A549 (cell line): ENCODE data around the gene CDK18.

Experiments used
- BHLHE40 ChIP-seq: IDR thresholded peaks from 2 replicates; pipeline ENCODE4 v1.6.1; 2012; ENCODE audit warnings: low read depth, low read length, inconsistent platforms
- EHMT2 ChIP-seq: fragments of 200-600 bp; sonication (generic); IDR thresholded peaks from 2 replicates; pipeline ENCODE4 v1.6.1; 2016; ENCODE audit warnings: antibody characterized with exemption, low read depth, mild to moderate bottlenecking, moderate library complexity
- EP300 ChIP-seq, 2 experiments: fragments of >200 bp; sonication (Bioruptor Twin); formaldehyde crosslinking; IDR thresholded peaks; 2 replicates in 1 of 2; 3 replicates in 1 of 2; pipeline ENCODE4 v1.6.1; 2016 to 2017
- HOXA7 ChIP-seq: fragments of 250-450 bp; sonication (Bioruptor Pico); IDR thresholded peaks from 2 replicates; pipeline ENCODE4 v1.5.0; 2020; ENCODE audit warnings: mild to moderate bottlenecking, moderate library complexity
- JUN ChIP-seq, 2 experiments: fragments of >200 bp; sonication (Bioruptor Twin); formaldehyde crosslinking; IDR thresholded peaks; 2 replicates in 1 of 2; 3 replicates in 1 of 2; pipeline ENCODE4 v1.6.1; 2016 to 2017
- MAFK ChIP-seq: fragments of 450-650 bp; IDR thresholded peaks from 2 replicates; pipeline ENCODE4 v1.6.1; 2014; ENCODE audit not compliant: partially characterized antibody
- MAX ChIP-seq: IDR thresholded peaks from 2 replicates; pipeline ENCODE4 v1.6.1; 2012
- MAZ ChIP-seq: fragments of 150-350 bp; IDR thresholded peaks from 2 replicates; pipeline ENCODE4 v1.6.1; 2014; ENCODE audit warnings: antibody characterized with exemption, low read depth, low read length, borderline replicate concordance
- RAD21 ChIP-seq, 2 experiments: fragments of >200 bp in 1 of 2; sonication (Bioruptor Twin) in 1 of 2; formaldehyde crosslinking in 1 of 2; IDR thresholded peaks in 1 of 2; conservative IDR thresholded peaks in 1 of 2; 2 replicates in 1 of 2; 3 replicates in 1 of 2; pipeline ENCODE4 v1.6.1; 2012 to 2018; ENCODE audit warnings: inconsistent platforms in 1 of 2
- RFX5 ChIP-seq: fragments of 450-650 bp; IDR thresholded peaks from 2 replicates; pipeline ENCODE4 v1.7.1; 2014; ENCODE audit warnings: antibody characterized with exemption, mild to moderate bottlenecking, moderate library complexity
- RNF2 ChIP-seq: fragments of 200-600 bp; sonication (generic); IDR thresholded peaks from 2 replicates; pipeline ENCODE4 v1.6.1; 2016; ENCODE audit warnings: low read depth, mild to moderate bottlenecking, antibody characterized with exemption, moderate library complexity, borderline replicate concordance
- TF ChIP-seq, protein P1 (sequence below): fragments of >200 bp; sonication (Bioruptor Twin); formaldehyde crosslinking; IDR thresholded peaks from 3 replicates; pipeline ENCODE4 v1.5.1; 2016
- TF ChIP-seq, protein P2 (sequence below): fragments of >200 bp; sonication (Bioruptor Twin); formaldehyde crosslinking; IDR thresholded peaks from 3 replicates; pipeline ENCODE4 v1.6.1; 2016
- TF ChIP-seq, protein P3 (sequence below): fragments of 250-450 bp; sonication (Bioruptor Pico); IDR thresholded peaks from 2 replicates; pipeline ENCODE4 v1.5.0; 2021; ENCODE audit warnings: mild to moderate bottlenecking, moderate library complexity, borderline replicate concordance

DNA sequence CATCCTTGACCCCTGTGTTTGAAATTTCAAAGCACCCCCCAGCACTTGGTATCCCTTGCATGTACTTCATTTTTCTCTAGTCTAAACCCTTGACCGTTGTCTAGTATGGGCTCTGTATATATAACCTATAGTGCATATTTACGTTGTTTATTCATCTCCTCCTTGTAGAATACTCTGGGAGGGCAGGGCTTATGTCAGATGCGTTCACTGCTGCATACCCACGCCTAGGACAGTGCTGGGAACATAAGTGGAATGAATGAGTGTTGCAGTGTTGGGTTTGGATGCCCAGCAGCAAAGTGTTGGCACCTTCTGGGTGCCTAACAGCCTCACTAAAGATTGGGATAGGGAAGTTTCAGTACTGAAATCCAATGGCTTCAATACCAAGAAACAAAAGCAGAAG lies 31.0 kb upstream of the CDK18 start:
- TF ChIP-seq, protein P1, sequence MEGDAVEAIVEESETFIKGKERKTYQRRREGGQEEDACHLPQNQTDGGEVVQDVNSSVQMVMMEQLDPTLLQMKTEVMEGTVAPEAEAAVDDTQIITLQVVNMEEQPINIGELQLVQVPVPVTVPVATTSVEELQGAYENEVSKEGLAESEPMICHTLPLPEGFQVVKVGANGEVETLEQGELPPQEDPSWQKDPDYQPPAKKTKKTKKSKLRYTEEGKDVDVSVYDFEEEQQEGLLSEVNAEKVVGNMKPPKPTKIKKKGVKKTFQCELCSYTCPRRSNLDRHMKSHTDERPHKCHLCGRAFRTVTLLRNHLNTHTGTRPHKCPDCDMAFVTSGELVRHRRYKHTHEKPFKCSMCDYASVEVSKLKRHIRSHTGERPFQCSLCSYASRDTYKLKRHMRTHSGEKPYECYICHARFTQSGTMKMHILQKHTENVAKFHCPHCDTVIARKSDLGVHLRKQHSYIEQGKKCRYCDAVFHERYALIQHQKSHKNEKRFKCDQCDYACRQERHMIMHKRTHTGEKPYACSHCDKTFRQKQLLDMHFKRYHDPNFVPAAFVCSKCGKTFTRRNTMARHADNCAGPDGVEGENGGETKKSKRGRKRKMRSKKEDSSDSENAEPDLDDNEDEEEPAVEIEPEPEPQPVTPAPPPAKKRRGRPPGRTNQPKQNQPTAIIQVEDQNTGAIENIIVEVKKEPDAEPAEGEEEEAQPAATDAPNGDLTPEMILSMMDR, result no peak
- TF ChIP-seq RAD21 (conservative IDR thresholded peaks at IDR 0.05 in 1 of 2, IDR thresholded peaks at IDR 0.05 in 1 of 2) (no peak), MAX (no peak), BHLHE40 (no peak), EP300 (IDR thresholded peaks at IDR 0.05) (no peak), MAFK (no peak), HOXA7 (CRISPR knock-in tag) (no peak), RFX5 (no peak), EHMT2 (no peak), RNF2 (no peak), JUN (IDR thresholded peaks at IDR 0.05) (no peak), MAZ (no peak)
- TF ChIP-seq, protein P2, sequence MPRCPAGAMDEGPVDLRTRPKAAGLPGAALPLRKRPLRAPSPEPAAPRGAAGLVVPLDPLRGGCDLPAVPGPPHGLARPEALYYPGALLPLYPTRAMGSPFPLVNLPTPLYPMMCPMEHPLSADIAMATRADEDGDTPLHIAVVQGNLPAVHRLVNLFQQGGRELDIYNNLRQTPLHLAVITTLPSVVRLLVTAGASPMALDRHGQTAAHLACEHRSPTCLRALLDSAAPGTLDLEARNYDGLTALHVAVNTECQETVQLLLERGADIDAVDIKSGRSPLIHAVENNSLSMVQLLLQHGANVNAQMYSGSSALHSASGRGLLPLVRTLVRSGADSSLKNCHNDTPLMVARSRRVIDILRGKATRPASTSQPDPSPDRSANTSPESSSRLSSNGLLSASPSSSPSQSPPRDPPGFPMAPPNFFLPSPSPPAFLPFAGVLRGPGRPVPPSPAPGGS, result no peak
- TF ChIP-seq, protein P3, sequence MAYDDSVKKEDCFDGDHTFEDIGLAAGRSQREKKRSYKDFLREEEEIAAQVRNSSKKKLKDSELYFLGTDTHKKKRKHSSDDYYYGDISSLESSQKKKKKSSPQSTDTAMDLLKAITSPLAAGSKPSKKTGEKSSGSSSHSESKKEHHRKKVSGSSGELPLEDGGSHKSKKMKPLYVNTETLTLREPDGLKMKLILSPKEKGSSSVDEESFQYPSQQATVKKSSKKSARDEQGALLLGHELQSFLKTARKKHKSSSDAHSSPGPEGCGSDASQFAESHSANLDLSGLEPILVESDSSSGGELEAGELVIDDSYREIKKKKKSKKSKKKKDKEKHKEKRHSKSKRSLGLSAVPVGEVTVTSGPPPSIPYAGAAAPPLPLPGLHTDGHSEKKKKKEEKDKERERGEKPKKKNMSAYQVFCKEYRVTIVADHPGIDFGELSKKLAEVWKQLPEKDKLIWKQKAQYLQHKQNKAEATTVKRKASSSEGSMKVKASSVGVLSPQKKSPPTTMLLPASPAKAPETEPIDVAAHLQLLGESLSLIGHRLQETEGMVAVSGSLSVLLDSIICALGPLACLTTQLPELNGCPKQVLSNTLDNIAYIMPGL (CRISPR knock-in tag), result no peak
